Neural progenitor cell (in vitro differentiated cells): ENCODE data around the gene PRRT4.

ENCODE experiments used
- CTCF ChIP-seq: fragments of 200-600 bp; sonication (generic); IDR thresholded peaks from 2 replicates; pipeline ENCODE4 v1.5.1; 2017; ENCODE audit warnings: antibody characterized with exemption, mild to moderate bottlenecking
- EZH2 ChIP-seq: fragments of 200-600 bp; sonication (generic); IDR thresholded peaks from 2 replicates; pipeline ENCODE4 v1.6.1; 2017; ENCODE audit warnings: antibody characterized with exemption, mild to moderate bottlenecking, moderate library complexity
- EZH2phosphoT487 ChIP-seq: fragments of 200-600 bp; sonication (generic); IDR thresholded peaks from 2 replicates; pipeline ENCODE4 v1.6.1; 2017; ENCODE audit warnings: antibody characterized with exemption

- peak; percentile 87 for TF ChIP-seq CTCF
- TF ChIP-seq EZH2 = no peak
- TF ChIP-seq EZH2phosphoT487 = no peak
Measured at GRCh38 chr7:128381161-128381821, 19.8 kb upstream of the PRRT4 start.
